Ovary (tissue), 3 donors: ENCODE data around the gene ITGAL.

Experiments used
- EP300 ChIP-seq: sonication (generic); formaldehyde crosslinking; IDR thresholded peaks from one replicate; pipeline ENCODE4 v1.6.1; 2017; ENCODE audit warnings: antibody characterized with exemption
- POLR2A ChIP-seq: fragments of 450-650 bp; IDR thresholded peaks from one replicate; pipeline ENCODE4 v1.6.1; 2017; ENCODE audit warnings: antibody characterized with exemption, mild to moderate bottlenecking, moderate library complexity
- TF ChIP-seq, protein P1 (sequence below), 3 donors: fragments of 450-650 bp in 2 of 3; fragments of 200-600 bp in 1 of 3; IDR thresholded peaks; one replicate each; pipeline versions ENCODE4 v1.5.1 to v1.8.0; 2016 to 2022; ENCODE audit warnings: antibody characterized with exemption in 3 of 3, mild to moderate bottlenecking in 1 of 3
- donor health status: DM: no; HTN: no; CAD: no.

DNA sequence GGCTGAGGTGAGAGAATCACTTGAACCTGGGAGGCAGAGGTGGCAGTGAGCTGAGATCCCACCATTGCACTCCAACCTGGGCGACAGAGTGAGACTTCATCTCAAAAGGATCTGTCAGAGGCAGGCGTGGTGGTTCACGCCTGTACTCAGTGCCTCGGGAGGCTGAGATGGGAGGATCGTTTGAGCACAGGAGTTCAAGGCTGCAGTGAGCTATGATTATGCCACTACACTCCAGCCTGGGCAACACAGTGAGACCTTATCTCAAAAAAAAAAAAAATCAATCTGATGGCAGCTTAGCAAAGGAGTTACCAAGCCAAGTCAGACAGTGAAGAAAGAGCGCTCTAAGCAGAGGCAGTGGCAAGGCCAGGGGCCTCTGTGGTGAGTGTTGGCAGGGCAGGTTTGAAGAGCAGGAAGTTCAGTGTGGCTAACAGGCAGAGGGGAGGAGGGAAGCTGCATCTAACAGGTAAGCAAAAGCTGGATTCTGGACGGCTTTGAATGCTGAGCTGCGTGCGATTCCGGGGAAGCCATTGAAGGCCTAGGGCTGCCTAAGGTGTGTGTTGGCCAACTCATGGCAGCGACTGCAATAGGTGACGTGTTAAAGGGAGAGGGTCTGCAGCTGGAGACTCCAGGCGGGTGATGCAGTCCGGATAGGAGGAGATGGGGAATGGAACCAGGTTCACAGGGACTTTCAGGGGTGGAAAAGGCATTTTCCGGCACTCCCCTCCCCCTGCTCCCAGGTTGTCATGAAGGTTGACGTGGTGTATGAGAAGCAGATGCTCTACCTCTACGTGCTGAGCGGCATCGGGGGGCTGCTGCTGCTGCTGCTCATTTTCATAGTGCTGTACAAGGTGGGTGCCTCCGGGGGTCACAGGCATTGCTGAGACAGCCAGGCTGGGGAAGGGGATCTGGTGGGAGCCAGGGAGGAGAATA lies 46.8 kb downstream of the ITGAL start:
- TF ChIP-seq, protein P1, sequence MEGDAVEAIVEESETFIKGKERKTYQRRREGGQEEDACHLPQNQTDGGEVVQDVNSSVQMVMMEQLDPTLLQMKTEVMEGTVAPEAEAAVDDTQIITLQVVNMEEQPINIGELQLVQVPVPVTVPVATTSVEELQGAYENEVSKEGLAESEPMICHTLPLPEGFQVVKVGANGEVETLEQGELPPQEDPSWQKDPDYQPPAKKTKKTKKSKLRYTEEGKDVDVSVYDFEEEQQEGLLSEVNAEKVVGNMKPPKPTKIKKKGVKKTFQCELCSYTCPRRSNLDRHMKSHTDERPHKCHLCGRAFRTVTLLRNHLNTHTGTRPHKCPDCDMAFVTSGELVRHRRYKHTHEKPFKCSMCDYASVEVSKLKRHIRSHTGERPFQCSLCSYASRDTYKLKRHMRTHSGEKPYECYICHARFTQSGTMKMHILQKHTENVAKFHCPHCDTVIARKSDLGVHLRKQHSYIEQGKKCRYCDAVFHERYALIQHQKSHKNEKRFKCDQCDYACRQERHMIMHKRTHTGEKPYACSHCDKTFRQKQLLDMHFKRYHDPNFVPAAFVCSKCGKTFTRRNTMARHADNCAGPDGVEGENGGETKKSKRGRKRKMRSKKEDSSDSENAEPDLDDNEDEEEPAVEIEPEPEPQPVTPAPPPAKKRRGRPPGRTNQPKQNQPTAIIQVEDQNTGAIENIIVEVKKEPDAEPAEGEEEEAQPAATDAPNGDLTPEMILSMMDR (IDR thresholded peaks at IDR 0.05): no peak
- TF ChIP-seq POLR2A: no peak
- no peak for TF ChIP-seq EP300
